Neuronal stem cell (in vitro differentiated cells): Measurements from ENCODE around the gene RDH12.
"Not testable (repeated sequence)": the region's sequence is repeated elsewhere in the genome, so short reads cannot be mapped to it uniquely, and the experiment has no call there.

ENCODE experiments used
- DNase-seq: peaks from one replicate; pipeline ENCODE4 v3.0.0-alpha.2; 2013; ENCODE audit warnings: low spot score
- H2AFZ ChIP-seq: one replicate; pipeline ENCODE4 v1.6.1; 2013; ENCODE audit warnings: mild to moderate bottlenecking, low read length, inconsistent platforms
- H2AK5ac ChIP-seq: 2 replicates; pipeline ENCODE4 v1.6.1; 2013; ENCODE audit warnings: low read depth, mild to moderate bottlenecking, inconsistent platforms, low read length, moderate library complexity, mixed read lengths
- H2BK120ac ChIP-seq: 2 replicates; pipeline ENCODE4 v1.6.1; 2013; ENCODE audit warnings: low read depth, mild to moderate bottlenecking, inconsistent platforms, low read length, moderate library complexity, mixed read lengths
- H2BK12ac ChIP-seq: one replicate; pipeline ENCODE4 v1.6.1; 2013; ENCODE audit warnings: low read length, inconsistent platforms
- H2BK15ac ChIP-seq: 2 replicates; pipeline ENCODE4 v1.6.1; 2013; ENCODE audit warnings: mild to moderate bottlenecking, low read length, inconsistent platforms, mixed read lengths
- H2BK5ac ChIP-seq: one replicate; pipeline ENCODE4 v1.6.1; 2013; ENCODE audit warnings: inconsistent platforms, mild to moderate bottlenecking, low read length, moderate library complexity
- H3K14ac ChIP-seq: one replicate; pipeline ENCODE4 v1.6.1; 2013; ENCODE audit warnings: low read length, inconsistent platforms
- H3K18ac ChIP-seq: 2 replicates; pipeline ENCODE4 v1.6.1; 2013; ENCODE audit warnings: low read length, inconsistent platforms
- H3K23ac ChIP-seq: 2 replicates; pipeline ENCODE4 v1.6.1; 2013; ENCODE audit warnings: low read depth, mild to moderate bottlenecking, mixed read lengths, low read length, inconsistent platforms; ENCODE audit not compliant: poor library complexity
- H3K27ac ChIP-seq: replicated peaks from 3 replicates; pipeline ENCODE4 v1.5.1; 2013; ENCODE audit warnings: low read length, inconsistent platforms
- H3K27me3 ChIP-seq, 3 experiments: 2 replicates each; pipeline ENCODE4 v1.6.1; 2013; ENCODE audit warnings: low read length in 3 of 3, mild to moderate bottlenecking in 2 of 3, inconsistent platforms in 1 of 3, low read depth in 1 of 3, mixed read lengths in 1 of 3, moderate library complexity in 1 of 3; ENCODE audit not compliant: control insufficient read depth in 3 of 3, insufficient read depth in 3 of 3
- H3K36me3 ChIP-seq, 2 donors: replicated peaks in 1 of 2; 2 replicates each; pipeline ENCODE4 v1.6.1; 2013; ENCODE audit warnings: low read length in 2 of 2; ENCODE audit not compliant: control insufficient read depth in 2 of 2, insufficient read depth in 2 of 2
- H3K4ac ChIP-seq: 2 replicates; pipeline ENCODE4 v1.6.1; 2013; ENCODE audit warnings: inconsistent platforms, mild to moderate bottlenecking, low read length, moderate library complexity
- H3K4me1 ChIP-seq, 2 donors: 1 replicate in 1 of 2; 2 replicates in 1 of 2; pipeline ENCODE4 v1.6.1; 2013; ENCODE audit warnings: low read length in 2 of 2, low read depth in 1 of 2; ENCODE audit not compliant: control insufficient read depth in 2 of 2, insufficient read depth in 1 of 2
- H3K4me2 ChIP-seq: one replicate; pipeline ENCODE4 v1.6.1; 2013; ENCODE audit warnings: mild to moderate bottlenecking, low read length, inconsistent platforms; ENCODE audit not compliant: insufficient read depth, poor library complexity, severe bottlenecking
- H3K4me3 ChIP-seq, 2 donors: 2 replicates each; pipeline ENCODE4 v1.5.1; 2013; ENCODE audit warnings: low read length in 2 of 2, mild to moderate bottlenecking in 2 of 2, inconsistent platforms in 1 of 2, moderate library complexity in 1 of 2
- H3K79me1 ChIP-seq: one replicate; pipeline ENCODE4 v1.6.1; 2013; ENCODE audit warnings: low read depth, mild to moderate bottlenecking, inconsistent platforms, low read length, moderate library complexity
- H3K9ac ChIP-seq: one replicate; pipeline ENCODE4 v1.6.1; 2013; ENCODE audit warnings: mild to moderate bottlenecking, low read depth, low read length, inconsistent platforms; ENCODE audit not compliant: poor library complexity
- H3K9me3 ChIP-seq, 2 donors: replicated peaks in 1 of 2; 2 replicates each; pipeline versions ENCODE3 to v1.6.1; 2013; ENCODE audit warnings: low read length in 2 of 2, mild to moderate bottlenecking in 2 of 2, inconsistent platforms in 1 of 2, low read depth in 1 of 2, mixed read lengths in 1 of 2, moderate library complexity in 1 of 2; ENCODE audit not compliant: control insufficient read depth in 2 of 2, insufficient read depth in 1 of 2
- H4K8ac ChIP-seq: one replicate; pipeline ENCODE4 v1.6.1; 2013; ENCODE audit warnings: low read depth, mild to moderate bottlenecking, inconsistent platforms, low read length, moderate library complexity
- H4K91ac ChIP-seq: one replicate; pipeline ENCODE4 v1.6.1; 2013; ENCODE audit warnings: low read length, low read depth, mild to moderate bottlenecking, inconsistent platforms; ENCODE audit not compliant: poor library complexity
- WGBS, 2 donors: extraction: QIAGEN DNeasy Blood & Tissue Kit; methylation state at CpG; one replicate each; pipeline ENCODE4 v1.1.7; 2013; ENCODE audit warnings: missing lambda C conversion rate in 2 of 2, mixed read lengths in 1 of 2; ENCODE audit not compliant: insufficient read length in 2 of 2, insufficient replicate concordance in 1 of 2; ENCODE audit errors: extremely low coverage in 2 of 2; 5-methylcytosine and 5-hydroxymethylcytosine counted together

The RDH12 gene

GRCh38 chr14:67703997-67704396 lies 2.3 kb downstream of the RDH12 start:
- no peak overlapping the region for H3K18ac ChIP-seq
- no peak overlapping the region for H2BK12ac ChIP-seq

DNA sequence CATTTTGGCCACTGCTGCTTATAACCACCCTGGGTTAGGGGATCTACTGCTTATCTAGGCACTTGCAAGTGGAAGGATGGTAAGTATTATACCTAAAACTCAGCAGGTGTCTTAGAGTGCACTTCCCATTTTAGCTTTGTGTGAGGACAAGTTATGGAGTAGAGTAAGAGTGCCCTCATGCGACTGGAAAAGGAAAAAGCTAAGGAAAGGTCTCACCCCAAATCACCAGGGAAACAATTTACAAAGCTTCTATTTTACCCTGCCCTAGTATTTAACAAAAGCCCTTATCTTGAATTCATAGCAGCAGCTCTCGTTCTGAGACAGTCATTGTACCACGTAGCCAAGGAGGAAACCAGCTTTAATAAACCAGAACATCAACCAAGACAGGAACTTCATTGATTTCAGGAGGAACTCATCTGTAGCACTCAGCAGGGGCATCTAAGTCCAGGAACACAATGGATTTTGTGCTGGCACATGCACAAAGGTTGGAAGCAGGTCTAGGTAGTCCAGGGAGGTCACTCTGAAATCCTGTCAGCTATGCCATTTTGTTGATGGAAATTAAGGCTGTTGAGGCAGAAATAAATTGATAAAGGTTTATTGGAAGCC lies 2.9 kb downstream of the RDH12 start:
- peak; percentile 66 for DNase-seq
- no peak overlapping the region for H2BK15ac ChIP-seq
- no CpG with 5 or more reads among the region's 3 CpGs for WGBS, 2 donors

More at GRCh38 chr14:67703997-67704396, 2.3 kb downstream of the RDH12 start:
- no peak overlapping the region for H3K4me2 ChIP-seq
- DNase-seq = no peak
- no peak overlapping the region for H3K23ac ChIP-seq
- no peak overlapping the region for H4K8ac ChIP-seq
- H4K91ac ChIP-seq = no peak overlapping the region
- H2BK5ac ChIP-seq = no peak overlapping the region
- H3K36me3 ChIP-seq = no peaks in the 10 kb centered on the region
- no peak overlapping the region for H3K4ac ChIP-seq
- no peak overlapping the region for H2AFZ ChIP-seq
- H3K4me3 ChIP-seq = no peak overlapping the region
- no peaks in the 10 kb centered on the region for H3K79me1 ChIP-seq
- H3K9me3 ChIP-seq = no peaks in the 10 kb centered on the region
- H3K27me3 ChIP-seq = no peaks in the 10 kb centered on the region
- no peak overlapping the region for H3K9ac ChIP-seq
- no peak overlapping the region for H3K27ac ChIP-seq
- H2BK120ac ChIP-seq = no peak overlapping the region
- H3K4me1 ChIP-seq = no peaks in the 10 kb centered on the region
- no peak overlapping the region for H2BK15ac ChIP-seq
- H3K14ac ChIP-seq = no peak overlapping the region
- WGBS, 2 donors = no CpG with 5 or more reads among the region's 3 CpGs
- H2AK5ac ChIP-seq = no peak overlapping the region

GRCh38 chr14:67705211-67705610 lies 3.5 kb downstream of the RDH12 start:
- H4K8ac ChIP-seq = no peak overlapping the region
- H3K4me3 ChIP-seq = no peak overlapping the region
- DNase-seq = no peak
- H2BK15ac ChIP-seq = no peak overlapping the region
- no peak overlapping the region for H2BK120ac ChIP-seq
- H3K36me3 ChIP-seq = no peaks in the 10 kb centered on the region
- no peaks in the 10 kb centered on the region for H3K79me1 ChIP-seq
- no peak overlapping the region for H3K23ac ChIP-seq
- H2AK5ac ChIP-seq = no peak overlapping the region
- no CpG with 5 or more reads among the region's 3 CpGs for WGBS, 2 donors
- no peaks in the 10 kb centered on the region for H3K4me1 ChIP-seq
- H3K4me2 ChIP-seq = no peak overlapping the region
- H3K27ac ChIP-seq = no peak overlapping the region
- H3K9ac ChIP-seq = no peak overlapping the region
- H3K18ac ChIP-seq = no peak overlapping the region
- no peak overlapping the region for H2AFZ ChIP-seq
- no peaks in the 10 kb centered on the region for H3K27me3 ChIP-seq
- H2BK12ac ChIP-seq = no peak overlapping the region
- H3K14ac ChIP-seq = no peak overlapping the region
- H4K91ac ChIP-seq = no peak overlapping the region
- no peak overlapping the region for H2BK5ac ChIP-seq
- no peak overlapping the region for H3K4ac ChIP-seq
- H3K9me3 ChIP-seq = peaks cover 0 to 10% of the 10 kb centered on the region in 2 donors

More for the DNA sequence above, 2.9 kb downstream of the RDH12 start:
- H3K23ac ChIP-seq = no peak overlapping the region
- no peaks in the 10 kb centered on the region for H3K79me1 ChIP-seq
- H3K14ac ChIP-seq = no peak overlapping the region
- no peak overlapping the region for H4K91ac ChIP-seq
- H3K9me3 ChIP-seq = peaks cover 0 to 4% of the 10 kb centered on the region in 2 donors
- H2BK120ac ChIP-seq = no peak overlapping the region
- H4K8ac ChIP-seq = no peak overlapping the region
- no peaks in the 10 kb centered on the region for H3K4me1 ChIP-seq
- no peak overlapping the region for H3K4ac ChIP-seq
- no peak overlapping the region for H2BK12ac ChIP-seq
- H3K4me2 ChIP-seq = no peak overlapping the region
- no peak overlapping the region for H3K18ac ChIP-seq
- no peaks in the 10 kb centered on the region for H3K27me3 ChIP-seq
- H2AK5ac ChIP-seq = no peak overlapping the region
- no peaks in the 10 kb centered on the region for H3K36me3 ChIP-seq
- H3K4me3 ChIP-seq = no peak overlapping the region
- H2AFZ ChIP-seq = peak overlapping the region; percentile 26
- no peak overlapping the region for H3K27ac ChIP-seq
- no peak overlapping the region for H3K9ac ChIP-seq
- no peak overlapping the region for H2BK5ac ChIP-seq

GRCh38 chr14:67709346-67709745 lies 7.7 kb downstream of the RDH12 start:
- peaks cover 0 to 14% of the 10 kb centered on the region in 2 donors for H3K9me3 ChIP-seq
- H2BK120ac ChIP-seq, H3K4ac ChIP-seq, H3K4me2 ChIP-seq, H2BK12ac ChIP-seq, H3K18ac ChIP-seq, DNase-seq, H3K79me1 ChIP-seq, H4K91ac ChIP-seq, H2AK5ac ChIP-seq, H3K36me3 ChIP-seq, H3K9ac ChIP-seq, H4K8ac ChIP-seq, H3K14ac ChIP-seq, H2AFZ ChIP-seq, H2BK5ac ChIP-seq, H3K27me3 ChIP-seq, H3K27ac ChIP-seq, H3K4me1 ChIP-seq, H3K23ac ChIP-seq, H3K4me3 ChIP-seq, H2BK15ac ChIP-seq: not testable (repeated sequence)
